HG03460 (cell line): ENCODE data around the gene PLS1.
"Not testable (repeated sequence)": the region's sequence is repeated elsewhere in the genome, so short reads cannot be mapped to it uniquely, and the experiment has no call there.

Source experiments
- ATAC-seq: cut with Tn5 transposase; IDR thresholded peaks from one replicate; pipeline ENCODE4 v1.9.1; 2021; ENCODE audit not compliant: unreplicated experiment

PLS1 gene

GRCh38 chr3:142596726-142597088, 514 bp downstream of the PLS1 start:
- ATAC-seq, result no peak

GRCh38 chr3:142597906-142598305, 1.7 kb downstream of the PLS1 start:
- no peak for ATAC-seq

GRCh38 chr3:142601713-142602112, 5.5 kb downstream of the PLS1 start:
- ATAC-seq, result no peak

- no peak for ATAC-seq
Measured at GRCh38 chr3:142602619-142603385, 6.6 kb downstream of the PLS1 start.

GRCh38 chr3:142603386-142603705, 7.2 kb downstream of the PLS1 start:
- not testable (repeated sequence) for ATAC-seq

GRCh38 chr3:142604940-142605339, 8.7 kb downstream of the PLS1 start:
- no peak for ATAC-seq

GRCh38 chr3:142608631-142609030, 12.4 kb downstream of the PLS1 start:
- no peak for ATAC-seq

- no peak for ATAC-seq
Measured at GRCh38 chr3:142609136-142609535, 12.9 kb downstream of the PLS1 start.

- ATAC-seq, result no peak
Measured at GRCh38 chr3:142611206-142611605, 15.0 kb downstream of the PLS1 start.

- ATAC-seq, result no peak
Measured at GRCh38 chr3:142613491-142613890, 17.3 kb downstream of the PLS1 start.

GRCh38 chr3:142614059-142614626, 17.9 kb downstream of the PLS1 start:
- ATAC-seq, result no peak

GRCh38 chr3:142615171-142615570, 19.0 kb downstream of the PLS1 start:
- no peak for ATAC-seq

- no peak for ATAC-seq
Measured at GRCh38 chr3:142618917-142619461, 22.8 kb downstream of the PLS1 start.

- ATAC-seq, result no peak
Measured at GRCh38 chr3:142622405-142622804, 26.2 kb downstream of the PLS1 start.

- no peak for ATAC-seq
Measured at GRCh38 chr3:142623194-142623593, 27.0 kb downstream of the PLS1 start.

GRCh38 chr3:142624341-142625152, 28.4 kb downstream of the PLS1 start:
- no peak for ATAC-seq

GRCh38 chr3:142625153-142625440, 28.9 kb downstream of the PLS1 start:
- no peak for ATAC-seq

GRCh38 chr3:142626971-142627370, 30.8 kb downstream of the PLS1 start:
- ATAC-seq, result no peak

- no peak for ATAC-seq
Measured at GRCh38 chr3:142628801-142629200, 32.6 kb downstream of the PLS1 start.

GRCh38 chr3:142633073-142633472, 36.9 kb downstream of the PLS1 start:
- no peak for ATAC-seq

GRCh38 chr3:142636050-142636449, 39.9 kb downstream of the PLS1 start:
- no peak for ATAC-seq

- no peak for ATAC-seq
Measured at GRCh38 chr3:142636664-142637063, 40.5 kb downstream of the PLS1 start.
